H9 (cell line): Measurements from ENCODE around the gene ANKRD34A. TPM values are rescaled to one million over a fixed set of nuclear protein-coding genes. Genes with fewer than 3 reads are reported as not detected.

Experiments
- DNase-seq: peaks from one replicate; pipeline ENCODE4 v3.0.0-alpha.2; 2017
- H2AFZ ChIP-seq: one replicate; pipeline ENCODE4 v1.6.1; 2013; ENCODE audit warnings: mild to moderate bottlenecking, low read length, control low read depth, moderate library complexity
- H2AK5ac ChIP-seq: 2 replicates; pipeline ENCODE4 v1.6.1; 2013; ENCODE audit warnings: low read length, control low read depth, mixed read lengths; ENCODE audit not compliant: insufficient read length
- H2BK120ac ChIP-seq: one replicate; pipeline ENCODE4 v1.6.1; 2013; ENCODE audit warnings: low read depth, mild to moderate bottlenecking, low read length, control low read depth, inconsistent platforms; ENCODE audit not compliant: poor library complexity, severe bottlenecking
- H2BK12ac ChIP-seq: 2 replicates; pipeline ENCODE4 v1.6.1; 2013; ENCODE audit warnings: low read length, control low read depth, mixed read lengths, low read depth; ENCODE audit not compliant: insufficient read length
- H2BK15ac ChIP-seq: 2 replicates; pipeline ENCODE4 v1.6.1; 2013; ENCODE audit warnings: low read depth, low read length, control low read depth
- H2BK20ac ChIP-seq: one replicate; pipeline ENCODE4 v1.6.1; 2013; ENCODE audit warnings: low read depth, mild to moderate bottlenecking, low read length, control low read depth, inconsistent platforms; ENCODE audit not compliant: poor library complexity, severe bottlenecking
- H2BK5ac ChIP-seq: 2 replicates; pipeline ENCODE4 v1.6.1; 2013; ENCODE audit warnings: low read length, control low read depth, mixed read lengths; ENCODE audit not compliant: insufficient read length
- H3K14ac ChIP-seq: 2 replicates; pipeline ENCODE4 v1.6.1; 2013; ENCODE audit warnings: low read length, control low read depth; ENCODE audit not compliant: insufficient read depth
- H3K18ac ChIP-seq: 2 replicates; pipeline ENCODE4 v1.6.1; 2013; ENCODE audit warnings: low read depth, mild to moderate bottlenecking, mixed read lengths, low read length, control low read depth; ENCODE audit not compliant: insufficient read length
- H3K23ac ChIP-seq: 2 replicates; pipeline ENCODE4 v1.6.1; 2013; ENCODE audit warnings: low read length, control low read depth, mixed read lengths, low read depth; ENCODE audit not compliant: insufficient read length
- H3K23me2 ChIP-seq: 2 replicates; pipeline ENCODE4 v1.6.1; 2013; ENCODE audit warnings: low read depth, mild to moderate bottlenecking, mixed read lengths, low read length, control low read depth; ENCODE audit not compliant: insufficient read length, poor library complexity, severe bottlenecking
- H3K27ac ChIP-seq: 2 replicates; pipeline ENCODE4 v1.5.1; 2013; ENCODE audit warnings: low read length, control low read depth, mixed read lengths, low read depth; ENCODE audit not compliant: insufficient read length
- H3K27me3 ChIP-seq: 2 replicates; pipeline ENCODE4 v1.6.1; 2013; ENCODE audit warnings: low read length, control low read depth, inconsistent platforms; ENCODE audit not compliant: insufficient read depth
- H3K4ac ChIP-seq: 2 replicates; pipeline ENCODE4 v1.6.1; 2013; ENCODE audit warnings: low read depth, mild to moderate bottlenecking, control low read depth, inconsistent platforms, low read length, moderate library complexity
- H3K4me1 ChIP-seq: 2 replicates; pipeline ENCODE4 v1.6.1; 2013; ENCODE audit warnings: low read length, control low read depth, inconsistent platforms; ENCODE audit not compliant: insufficient read depth
- H3K4me2 ChIP-seq: 2 replicates; pipeline ENCODE4 v1.6.1; 2013; ENCODE audit warnings: low read length, control low read depth, mixed read lengths; ENCODE audit not compliant: insufficient read length, insufficient read depth
- H3K56ac ChIP-seq: 2 replicates; pipeline ENCODE4 v1.6.1; 2013; ENCODE audit warnings: low read depth, mild to moderate bottlenecking, mixed read lengths, low read length, control low read depth; ENCODE audit not compliant: insufficient read length
- H3K79me1 ChIP-seq: 2 replicates; pipeline ENCODE4 v1.6.1; 2013; ENCODE audit warnings: low read depth, mild to moderate bottlenecking, moderate library complexity, low read length, control low read depth, inconsistent platforms; ENCODE audit not compliant: insufficient read depth, poor library complexity, severe bottlenecking
- H3K79me2 ChIP-seq: 2 replicates; pipeline ENCODE4 v1.6.1; 2013; ENCODE audit warnings: low read length, control low read depth, inconsistent platforms; ENCODE audit not compliant: insufficient read depth
- H3K9ac ChIP-seq: 2 replicates; pipeline ENCODE4 v1.6.1; 2013; ENCODE audit warnings: low read length, control low read depth, mixed read lengths; ENCODE audit not compliant: insufficient read length; ENCODE audit errors: extremely low read depth
- H3K9me3 ChIP-seq: one replicate; pipeline ENCODE4 v1.6.1; 2013; ENCODE audit warnings: low read depth, low read length, inconsistent platforms; ENCODE audit not compliant: control insufficient read depth
- H3T11ph ChIP-seq: one replicate; pipeline ENCODE4 v1.6.1; 2013; ENCODE audit warnings: mild to moderate bottlenecking, low read length, control low read depth, inconsistent platforms
- H4K20me1 ChIP-seq: one replicate; pipeline ENCODE4 v1.6.1; 2013; ENCODE audit not compliant: control insufficient read depth, insufficient read length, insufficient read depth
- H4K5ac ChIP-seq: 2 replicates; pipeline ENCODE4 v1.6.1; 2013; ENCODE audit warnings: low read depth, mild to moderate bottlenecking, mixed read lengths, low read length, control low read depth; ENCODE audit not compliant: insufficient read length
- H4K8ac ChIP-seq: replicated peaks from 2 replicates; pipeline ENCODE4 v1.6.1; 2013; ENCODE audit warnings: low read length, control low read depth, mixed read lengths, low read depth; ENCODE audit not compliant: insufficient read length
- H4K91ac ChIP-seq: 2 replicates; pipeline ENCODE4 v1.6.1; 2013; ENCODE audit warnings: low read depth, mild to moderate bottlenecking, moderate library complexity, mixed read lengths, low read length, control low read depth; ENCODE audit not compliant: insufficient read length
- H3K27ac Mint-ChIP-seq, 3 experiments: 2 replicates in 2 of 3; 3 replicates in 1 of 3; pipeline ENCODE4 v1.8.0; 2020 to 2021; ENCODE audit warnings: mixed read lengths in 3 of 3, mild to moderate bottlenecking in 1 of 3, moderate library complexity in 1 of 3
- H3K27me3 Mint-ChIP-seq: 2 replicates; pipeline ENCODE4 v1.8.0; 2021; ENCODE audit warnings: low read depth, mild to moderate bottlenecking, moderate library complexity, mixed read lengths
- H3K36me3 Mint-ChIP-seq, 3 experiments: 2 replicates in 2 of 3; 3 replicates in 1 of 3; pipeline ENCODE4 v1.8.0; 2020 to 2021; ENCODE audit warnings: low read depth in 3 of 3, mixed read lengths in 3 of 3; ENCODE audit not compliant: insufficient read depth in 1 of 3
- H3K4me1 Mint-ChIP-seq, 2 experiments: 2 replicates each; pipeline ENCODE4 v1.8.0; 2020; ENCODE audit warnings: mixed read lengths in 2 of 2
- H3K4me3 Mint-ChIP-seq, 2 experiments: 2 replicates in 1 of 2; 3 replicates in 1 of 2; pipeline ENCODE4 v1.8.0; 2020 to 2021; ENCODE audit warnings: mild to moderate bottlenecking in 2 of 2, mixed read lengths in 2 of 2, moderate library complexity in 1 of 2
- H3K9me3 Mint-ChIP-seq, 2 experiments: 2 replicates in 1 of 2; 3 replicates in 1 of 2; pipeline ENCODE4 v1.8.0; 2020; ENCODE audit warnings: mild to moderate bottlenecking in 2 of 2, mixed read lengths in 2 of 2, moderate library complexity in 1 of 2
- WGBS: extraction: QIAGEN DNeasy Blood & Tissue Kit; methylation state at CpG from one replicate; pipeline ENCODE4 v1.1.7; 2013; ENCODE audit warnings: missing lambda C conversion rate, low lambda C conversion rate, mixed read lengths; ENCODE audit not compliant: insufficient read length; ENCODE audit errors: extremely low coverage; 5-methylcytosine and 5-hydroxymethylcytosine counted together
- total RNA-seq: library from RNA; stranded (reverse); gene quantifications from 2 replicates; pipeline ENCODE4 v1.2.1, GENCODE V29; 2021
- TF ChIP-seq, protein P1 (sequence below): fragments of 200-600 bp; sonication (generic); conservative IDR thresholded peaks from 3 replicates; pipeline ENCODE4 v1.8.0; 2021; ENCODE audit warnings: antibody characterized with exemption, mild to moderate bottlenecking

ANKRD34A gene
- total RNA-seq, 1 experiment from 2014 or later, result 0.39 TPM

DNA sequence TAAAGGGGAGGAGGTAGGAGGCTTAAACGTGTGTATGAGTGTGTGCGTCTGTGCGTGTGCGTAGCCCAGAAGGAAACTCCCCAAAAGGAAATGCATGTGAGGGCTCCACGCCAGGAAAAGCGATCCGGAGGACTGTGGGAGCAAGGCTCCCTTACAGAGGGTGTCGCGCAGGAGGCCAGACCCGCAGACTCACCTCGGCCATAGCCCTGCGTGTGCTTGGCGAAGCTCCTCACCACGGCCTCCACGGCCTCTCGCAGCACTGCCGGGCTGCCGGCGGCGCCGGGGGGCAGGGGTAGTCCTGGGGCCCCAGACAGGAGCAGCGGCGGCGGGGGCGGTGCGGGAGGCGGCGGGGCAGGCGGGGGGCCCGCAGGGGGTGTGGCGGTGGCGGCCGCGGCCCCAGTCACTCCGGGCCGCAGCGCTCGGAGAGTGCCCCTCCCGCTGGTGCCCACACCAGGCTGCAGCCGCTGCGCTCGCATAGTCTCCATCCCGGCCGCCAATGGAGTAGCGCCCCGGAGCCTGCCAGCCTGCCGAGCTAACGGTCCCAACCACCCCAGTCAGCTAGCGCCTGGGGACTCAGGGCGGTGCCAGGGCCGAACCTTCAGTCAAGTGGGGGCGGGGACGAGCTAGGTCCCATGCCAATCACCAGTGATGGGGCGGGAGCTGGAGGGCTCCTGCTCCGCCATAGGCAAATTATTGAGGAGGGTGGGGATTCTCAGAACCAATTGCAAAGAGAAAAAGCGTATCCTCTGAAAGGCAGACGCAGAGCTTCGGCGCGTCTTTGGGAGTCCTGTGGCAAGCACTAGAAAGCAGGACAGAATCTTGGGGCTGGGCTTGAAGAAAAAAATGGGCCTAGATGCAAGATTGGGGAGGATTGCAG, 6.7 kb downstream of the ANKRD34A start, which contains the start of gene LIX1L:
LIX1L (minus strand) TSS at position 575 of the 877 bp plus-strand sequence; CDS start at position 485, 90 bp downstream.
- peak within 1 kb of the TSS; percentile 92 for H3K4me2 ChIP-seq
- H2BK120ac ChIP-seq, result no peak within 1 kb of the TSS
- no peaks in the 10 kb centered on the region for H3K9me3 ChIP-seq
- no peak within 1 kb of the TSS for H2BK5ac ChIP-seq
- no peak within 1 kb of the TSS for H3K4ac ChIP-seq
- no peak within 1 kb of the TSS for H2AK5ac ChIP-seq
- H3K4me1 ChIP-seq, result peaks cover under 1% of the 10 kb centered on the region; the same call in 1 of the 2 replicates
- no peak within 1 kb of the TSS for H2BK20ac ChIP-seq
- no peak within 1 kb of the TSS for H4K8ac ChIP-seq
- no peaks in the 10 kb centered on the region for H3K79me1 ChIP-seq
- H2BK15ac ChIP-seq, result no peak within 1 kb of the TSS
- no peak within 1 kb of the TSS for H3K27ac ChIP-seq
- no peak within 1 kb of the TSS for H3K18ac ChIP-seq
- Mint-ChIP-seq H3K4me3 (peak within 1 kb of the TSS; percentile 77 to 84), H3K4me1 (peaks cover 32 to 33% of the 10 kb centered on the region in 2 experiments), H3K27ac (no peak within 1 kb of the TSS), H3K9me3 (no peaks in the 10 kb centered on the region), H3K27me3 (peaks cover 66% of the 10 kb centered on the region), H3K36me3 (no peaks in the 10 kb centered on the region; a peak in 1 of 7 replicates)
- TF ChIP-seq, protein P1, sequence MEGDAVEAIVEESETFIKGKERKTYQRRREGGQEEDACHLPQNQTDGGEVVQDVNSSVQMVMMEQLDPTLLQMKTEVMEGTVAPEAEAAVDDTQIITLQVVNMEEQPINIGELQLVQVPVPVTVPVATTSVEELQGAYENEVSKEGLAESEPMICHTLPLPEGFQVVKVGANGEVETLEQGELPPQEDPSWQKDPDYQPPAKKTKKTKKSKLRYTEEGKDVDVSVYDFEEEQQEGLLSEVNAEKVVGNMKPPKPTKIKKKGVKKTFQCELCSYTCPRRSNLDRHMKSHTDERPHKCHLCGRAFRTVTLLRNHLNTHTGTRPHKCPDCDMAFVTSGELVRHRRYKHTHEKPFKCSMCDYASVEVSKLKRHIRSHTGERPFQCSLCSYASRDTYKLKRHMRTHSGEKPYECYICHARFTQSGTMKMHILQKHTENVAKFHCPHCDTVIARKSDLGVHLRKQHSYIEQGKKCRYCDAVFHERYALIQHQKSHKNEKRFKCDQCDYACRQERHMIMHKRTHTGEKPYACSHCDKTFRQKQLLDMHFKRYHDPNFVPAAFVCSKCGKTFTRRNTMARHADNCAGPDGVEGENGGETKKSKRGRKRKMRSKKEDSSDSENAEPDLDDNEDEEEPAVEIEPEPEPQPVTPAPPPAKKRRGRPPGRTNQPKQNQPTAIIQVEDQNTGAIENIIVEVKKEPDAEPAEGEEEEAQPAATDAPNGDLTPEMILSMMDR, result no peak
- no CpG with 5 or more reads among the region's 60 CpGs for WGBS
- no peak within 1 kb of the TSS for H3K9ac ChIP-seq
- H3T11ph ChIP-seq, result no peak within 1 kb of the TSS
- H2BK12ac ChIP-seq, result no peak within 1 kb of the TSS
- H2AFZ ChIP-seq, result no peak within 1 kb of the TSS
- DNase-seq, result peak; percentile 97
- no peak within 1 kb of the TSS for H3K56ac ChIP-seq
- no peak within 1 kb of the TSS; the same call in 1 of the 2 replicates for H3K14ac ChIP-seq
- no peak within 1 kb of the TSS for H4K91ac ChIP-seq
- peaks cover 32% of the 10 kb centered on the region; the same call in 1 of the 2 replicates for H3K27me3 ChIP-seq
- no peaks in the 10 kb centered on the region for H3K79me2 ChIP-seq
- H4K20me1 ChIP-seq, result no peaks in the 10 kb centered on the region
- peaks cover 22% of the 10 kb centered on the region for H3K23me2 ChIP-seq
- no peak within 1 kb of the TSS for H4K5ac ChIP-seq
- H3K23ac ChIP-seq, result no peak within 1 kb of the TSS
